Measurements from ENCODE around the gene GOLGA8M.
"Not testable (repeated sequence)": the region's sequence is repeated elsewhere in the genome, so short reads cannot be mapped to it uniquely, and the experiment has no call there.

GRCh38 chr15:28723986-28724385 lies 11.8 kb upstream of the GOLGA8M start:
- TF ChIP-seq POLR2A, POLR2AphosphoS5 (IDR thresholded peaks at IDR 0.05; ENCODE audit: low read depth, low read length): not testable (repeated sequence)
